Amygdala (tissue), 56 donors: ENCODE measurements around the gene COG5.

Source experiments
- DNase-seq, 56 donors: peaks; one replicate each; lab custom pipeline; 2025; lab: John Stamatoyannopoulos, UW

The COG5 gene

GRCh38 chr7:107468824-107469223 lies 94.9 kb downstream of the COG5 start:
- no peak for DNase-seq

GRCh38 chr7:107467972-107468371 lies 95.7 kb downstream of the COG5 start:
- no peak for DNase-seq

- no peak for DNase-seq
Observed at GRCh38 chr7:107464666-107465226, 99.0 kb downstream of the COG5 start.

GRCh38 chr7:107463139-107464078 lies 100.3 kb downstream of the COG5 start:
- DNase-seq = peak in 39 of 56 donors; percentile 1 to 70 (median 23)

- peak in 1 of 56 donors; percentile 6 for DNase-seq
Observed at GRCh38 chr7:107461938-107462533, 101.7 kb downstream of the COG5 start.

- no peak for DNase-seq
Observed at GRCh38 chr7:107453388-107453787, 110.3 kb downstream of the COG5 start.

- DNase-seq = no peak
Observed at GRCh38 chr7:107450970-107451369, 112.8 kb downstream of the COG5 start.

- DNase-seq = no peak
Observed at GRCh38 chr7:107446988-107447387, 116.7 kb downstream of the COG5 start.

GRCh38 chr7:107446531-107446930 lies 117.2 kb downstream of the COG5 start:
- DNase-seq = no peak

- no peak for DNase-seq
Observed at GRCh38 chr7:107442678-107443077, 121.0 kb downstream of the COG5 start.

- no peak for DNase-seq
Observed at GRCh38 chr7:107441581-107442422, 121.9 kb downstream of the COG5 start.

- DNase-seq = no peak
Observed at GRCh38 chr7:107439025-107439424, 124.7 kb downstream of the COG5 start.

- no peak for DNase-seq
Observed at GRCh38 chr7:107435749-107436148, 128.0 kb downstream of the COG5 start.

- DNase-seq = no peak
Observed at GRCh38 chr7:107432261-107432660, 131.5 kb downstream of the COG5 start.

- DNase-seq = no peak
Observed at GRCh38 chr7:107430057-107430456, 133.7 kb downstream of the COG5 start.

- DNase-seq = no peak
Observed at GRCh38 chr7:107428642-107429041, 135.1 kb downstream of the COG5 start.

- DNase-seq = no peak
Observed at GRCh38 chr7:107427462-107427861, 136.3 kb downstream of the COG5 start.

GRCh38 chr7:107414198-107414597 lies 149.5 kb downstream of the COG5 start:
- no peak for DNase-seq

- DNase-seq = no peak
Observed at GRCh38 chr7:107408349-107408748, 155.4 kb downstream of the COG5 start.

GRCh38 chr7:107405559-107405958 lies 158.2 kb downstream of the COG5 start:
- no peak for DNase-seq
